Right cardiac atrium (tissue), 5 donors: ENCODE results near the gene INO80E. TPM values are rescaled to one million over a fixed set of nuclear protein-coding genes. Genes with fewer than 3 reads are reported as not detected.

Experiments
- ATAC-seq, 2 donors: fragments of 200-7000 bp; cut with Tn5 transposase; one replicate each; pipeline versions ENCODE4 v1.8.0 to v1.9.1; 2020; ENCODE audit warnings: moderate library complexity in 2 of 2, mild to moderate bottlenecking in 1 of 2
- DNase-seq, 3 donors: peaks; one replicate each; pipeline ENCODE4 v3.0.0-alpha.2; 2020
- H3K27ac ChIP-seq: one replicate; pipeline ENCODE4 v1.5.1; 2013; ENCODE audit warnings: mild to moderate bottlenecking, low read length, control low read depth, moderate library complexity
- H3K27me3 ChIP-seq: one replicate; pipeline ENCODE4 v1.6.1; 2013; ENCODE audit not compliant: control insufficient read depth, insufficient read depth
- H3K4me1 ChIP-seq: one replicate; pipeline ENCODE4 v1.6.1; 2013; ENCODE audit warnings: low read length; ENCODE audit not compliant: control insufficient read depth, insufficient read depth
- H3K4me3 ChIP-seq: one replicate; pipeline ENCODE4 v1.5.1; 2013; ENCODE audit warnings: low read length, control low read depth
- H3K9me3 ChIP-seq: one replicate; pipeline ENCODE4 v1.6.1; 2013; ENCODE audit warnings: low read length; ENCODE audit not compliant: control insufficient read depth
- WGBS: extraction: QIAGEN DNeasy Blood & Tissue Kit; methylation state at CpG from one replicate; pipeline ENCODE4 v1.1.7; 2013; 5-methylcytosine and 5-hydroxymethylcytosine counted together
- intact Hi-C, 4 donors: fragments of 100-400 bp; cut with DNase I; formaldehyde crosslinking; loops; one replicate each; pipeline versions ENCODE4 v1.11.0 to v1.14.0; 2022 to 2023
- polyA plus RNA-seq: library from polyadenylated mRNA; stranded (reverse); fragments of 200-250 nt; gene quantifications from one replicate; pipeline ENCODE4 v1.2.3, GENCODE V29; 2013
- total RNA-seq, 4 donors: library from RNA; stranded (reverse); fragmentation: NEBNext Ultra II Directional; extraction: Animal tissue kit (Norgen Biotek cat#: 25700); gene quantifications; one replicate each; pipeline ENCODE4 v1.2.1, GENCODE V29; 2021
- donor health status: healthy with polysubstance abuse.
- donor health status: DM: no; HTN: yes; CAD: no.
- donor health status: DM: no; HTN: no; CAD: no.
- donor health status: DM: no; HTN: yes; CAD: no; lungs with severe emphysema.
- donor health status: DM: yes; HTN: yes; CAD: no.

The INO80E gene
- total and polyA plus RNA-seq, 5 donors: 32.7 to 59.1 (median 39.6) TPM

DNA sequence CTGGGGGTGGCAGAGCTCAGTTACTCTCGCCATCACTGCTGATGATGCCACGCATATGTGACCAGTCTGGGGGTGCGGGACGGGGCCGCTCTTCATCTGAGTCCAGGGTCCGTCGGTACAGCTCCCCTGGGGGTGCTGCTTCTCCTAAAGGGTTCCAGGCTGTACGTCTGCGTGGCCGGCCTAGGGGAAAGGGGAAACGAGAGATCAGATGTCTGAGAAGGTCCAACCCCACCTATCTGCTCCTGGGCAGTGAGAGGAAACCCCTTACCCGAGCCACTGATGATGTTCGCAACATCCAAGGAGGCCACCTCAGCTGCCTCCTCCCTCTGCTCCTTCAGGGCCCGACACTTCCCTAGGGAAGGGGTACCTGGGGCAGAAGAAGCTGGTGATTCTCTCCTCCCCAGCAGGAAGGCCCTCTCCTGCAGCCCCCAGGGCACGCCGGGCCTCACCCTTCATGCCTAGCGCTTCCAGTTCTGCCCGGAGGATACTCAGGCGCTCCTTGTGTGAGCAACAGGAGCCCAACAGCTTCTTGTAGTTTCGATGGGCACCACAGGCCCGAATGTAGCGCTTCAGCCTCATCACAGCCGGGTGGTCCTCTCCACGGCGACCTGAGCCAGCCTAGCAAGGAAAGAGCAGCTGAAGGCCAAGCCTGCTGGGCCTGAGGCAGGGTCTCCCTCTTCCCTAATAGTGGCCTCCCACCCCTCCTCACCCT, 2.7 kb upstream of the INO80E start:
- Histone ChIP-seq H3K9me3 (no peaks in the 10 kb centered on the region), H3K27me3 (no peaks in the 10 kb centered on the region), H3K27ac (no peak overlapping the region), H3K4me3 (no peak overlapping the region), H3K4me1 (peaks cover 7% of the 10 kb centered on the region)
- no peak for ATAC-seq
- WGBS: 82% methylated on average over 25 of the region's 25 CpGs
- intact Hi-C loops: loop anchor here in 1 of 4 donors (10.0 kb wide), 2 partner anchors 129 to 179 kb away; partner anchors contain the start of genes CDIPT, PAGR1 and PRRT2
- DNase-seq: peak in 2 of 3 donors; percentile 35 to 41

DNA sequence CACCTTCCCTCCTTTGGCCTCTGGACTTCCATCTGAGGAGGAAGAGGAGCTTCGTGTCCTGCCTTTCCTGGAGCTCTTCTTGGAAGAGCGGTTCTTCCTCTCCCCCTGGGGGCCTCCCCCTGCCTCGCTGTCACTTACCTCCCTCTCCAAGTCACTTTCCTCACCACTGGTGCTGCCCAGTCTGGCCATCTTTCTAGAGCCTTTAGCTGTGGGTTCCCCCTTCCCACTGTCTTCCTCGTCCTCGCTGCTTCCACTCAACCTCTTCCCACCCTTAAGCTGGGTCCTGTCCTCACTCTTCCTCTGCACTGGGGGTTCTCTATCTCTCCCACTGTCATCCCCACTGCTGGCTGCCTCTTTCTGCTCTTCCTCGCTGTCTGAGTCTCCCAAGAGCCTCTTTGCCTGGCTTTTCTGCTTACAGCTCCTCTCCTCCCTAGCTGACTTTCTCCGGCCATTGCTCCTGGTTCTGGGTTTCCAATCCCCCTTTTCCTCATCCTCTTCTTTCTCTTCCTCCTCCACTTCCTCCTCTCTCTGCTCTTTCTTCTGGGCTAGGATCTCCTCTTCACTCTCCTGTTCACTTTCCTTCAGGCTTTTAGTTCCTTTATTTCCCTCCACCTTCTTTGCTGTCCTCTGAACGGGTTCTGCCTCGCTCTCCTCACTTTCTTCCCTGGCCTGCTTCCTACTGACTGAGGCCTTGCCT, 2.0 kb upstream of the INO80E start:
- intact Hi-C loops: loop anchor here in 1 of 4 donors (10.0 kb wide), 2 partner anchors 129 to 179 kb away; partner anchors contain the start of genes CDIPT, PAGR1 and PRRT2
- H3K4me3 ChIP-seq: no peak overlapping the region
- DNase-seq (peak in 1 of 3 donors; percentile 28), ATAC-seq (no peak)
- no peaks in the 10 kb centered on the region for H3K27me3 ChIP-seq
- H3K27ac ChIP-seq: no peak overlapping the region
- peaks cover 7% of the 10 kb centered on the region for H3K4me1 ChIP-seq
- 77% methylated on average over 9 of the region's 9 CpGs for WGBS
- H3K9me3 ChIP-seq: no peaks in the 10 kb centered on the region

DNA sequence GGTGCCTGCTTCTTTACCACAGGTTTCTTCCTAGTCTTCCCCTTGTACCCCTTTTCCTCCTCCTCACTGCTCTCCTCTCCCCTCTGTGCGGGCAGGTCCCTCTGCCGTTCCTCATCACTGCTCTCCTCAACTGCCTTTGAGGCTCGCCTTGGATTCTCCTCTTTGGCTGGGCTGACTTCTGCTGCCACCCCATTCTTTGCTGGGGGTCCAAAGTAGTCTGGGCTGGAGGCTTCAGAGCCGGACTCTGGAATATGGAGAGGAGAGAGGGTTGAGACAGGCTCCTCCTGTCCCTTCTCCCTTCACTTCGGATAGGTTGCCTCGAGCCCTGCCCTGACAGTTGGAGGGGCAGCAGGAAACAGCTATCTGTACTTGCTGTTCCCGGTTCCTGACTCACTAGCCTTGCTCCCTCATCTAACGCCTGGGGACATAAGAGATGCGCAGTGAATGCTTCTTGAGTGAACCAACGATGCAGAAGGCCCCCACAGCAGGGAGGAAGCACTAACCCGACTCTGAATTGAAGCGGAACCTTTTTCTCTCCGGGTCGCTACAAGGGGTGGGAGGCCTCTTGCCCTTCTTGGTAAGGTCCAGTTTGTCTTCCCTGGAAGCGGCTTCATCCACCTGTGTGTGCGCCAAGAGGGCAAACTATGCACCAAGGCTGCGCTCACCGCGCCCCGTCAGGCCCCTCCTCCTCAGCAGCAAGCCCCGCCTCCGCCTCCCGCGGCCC, 1.3 kb upstream of the INO80E start:
- WGBS: 8% methylated on average over 24 of the region's 24 CpGs
- Histone ChIP-seq H3K27me3 (no peaks in the 10 kb centered on the region), H3K4me3 (peak overlapping the region; percentile 73), H3K9me3 (no peaks in the 10 kb centered on the region), H3K4me1 (peaks cover 7% of the 10 kb centered on the region), H3K27ac (peak overlapping the region; percentile 92)
- DNase-seq: peak in 2 of 3 donors; percentile 85
- intact Hi-C loops: loop anchor here in 1 of 4 donors (10.0 kb wide), 2 partner anchors 130 to 180 kb away; partner anchors contain the start of genes CDIPT, PAGR1 and PRRT2
- peak; percentile 48 to 50 for ATAC-seq

- H3K9me3 ChIP-seq: no peaks in the 10 kb centered on the region
- peak within 1 kb of the TSS; percentile 92 for H3K27ac ChIP-seq
- DNase-seq: peak; percentile 91 to 96 (median 96)
- H3K4me1 ChIP-seq: peaks cover 7% of the 10 kb centered on the region
- H3K27me3 ChIP-seq: no peaks in the 10 kb centered on the region
- ATAC-seq: peak; percentile 78 to 80
- H3K4me3 ChIP-seq: peak within 1 kb of the TSS; percentile 73
- WGBS: under 1% methylated on average over 53 of the region's 53 CpGs
- intact Hi-C loops: loop anchor here in 1 of 4 donors (10.0 kb wide), 2 partner anchors 131 to 181 kb away; partner anchors contain the start of genes CDIPT, PAGR1 and PRRT2
Observed at GRCh38 chr16:29995324-29995910, 624 bp upstream of the INO80E start, which contains the start of gene HIRIP3. TSS of gene HIRIP3 (minus strand) at chr16:29995617. CDS start at chr16:29995605, 12 bp downstream.

GRCh38 chr16:29996766-29997250, 767 bp downstream of the INO80E start:
- Histone ChIP-seq H3K27ac (no peak overlapping the region), H3K27me3 (no peaks in the 10 kb centered on the region), H3K9me3 (no peaks in the 10 kb centered on the region), H3K4me1 (peaks cover 7% of the 10 kb centered on the region), H3K4me3 (peak overlapping the region; percentile 73)
- ATAC-seq (no peak), DNase-seq (no peak)
- WGBS: 20% methylated on average over 9 of the region's 9 CpGs
- intact Hi-C loops: loop anchor here in 1 of 4 donors (10.0 kb wide), 2 partner anchors 132 to 182 kb away; partner anchors contain the start of genes CDIPT, PAGR1 and PRRT2

GRCh38 chr16:29999605-30000004, 3.6 kb downstream of the INO80E start:
- intact Hi-C loops: loop anchor here in 1 of 4 donors (10.0 kb wide), 2 partner anchors 135 to 185 kb away; partner anchors contain the start of genes CDIPT, PAGR1 and PRRT2
- H3K9me3 ChIP-seq: no peaks in the 10 kb centered on the region
- no peak for DNase-seq
- H3K4me3 ChIP-seq: no peak overlapping the region
- no peaks in the 10 kb centered on the region for H3K27me3 ChIP-seq
- no peak overlapping the region for H3K27ac ChIP-seq
- 87% methylated on average over 6 of the region's 6 CpGs for WGBS
- H3K4me1 ChIP-seq: peaks cover 5% of the 10 kb centered on the region
- ATAC-seq: no peak

GRCh38 chr16:30000735-30001631, 4.9 kb downstream of the INO80E start:
- intact Hi-C loops: no loop called here
- WGBS: 81% methylated on average over 33 of the region's 33 CpGs

GRCh38 chr16:30002614-30003346, 6.7 kb downstream of the INO80E start:
- ATAC-seq (no peak), DNase-seq (peak in 1 of 3 donors; percentile 36)
- H3K4me1 ChIP-seq: no peaks in the 10 kb centered on the region
- no peak overlapping the region for H3K4me3 ChIP-seq
- intact Hi-C loops: no loop called here
- H3K27me3 ChIP-seq: no peaks in the 10 kb centered on the region
- H3K27ac ChIP-seq: no peak overlapping the region
- H3K9me3 ChIP-seq: no peaks in the 10 kb centered on the region
- 84% methylated on average over 19 of the region's 19 CpGs for WGBS

More at GRCh38 chr16:30000735-30001631, 4.9 kb downstream of the INO80E start:
- Histone ChIP-seq H3K27me3 (no peaks in the 10 kb centered on the region), H3K27ac (no peak overlapping the region), H3K4me3 (no peak overlapping the region), H3K9me3 (no peaks in the 10 kb centered on the region), H3K4me1 (peaks cover 3% of the 10 kb centered on the region)
- DNase-seq (peak in 2 of 3 donors; percentile 39 to 62), ATAC-seq (no peak)
